GM12875 (cell line): ENCODE results near the gene FPGT.
"Not testable (repeated sequence)": the region's sequence is repeated elsewhere in the genome, so short reads cannot be mapped to it uniquely, and the experiment has no call there.

Source experiments
- H3K4me3 ChIP-seq: one replicate; pipeline ENCODE4 v1.5.1; 2011; ENCODE audit warnings: low read depth, low read length, control low read depth
- CTCF ChIP-seq: IDR thresholded peaks from 2 replicates; pipeline ENCODE4 v1.5.1; 2011; ENCODE audit warnings: low read depth, mild to moderate bottlenecking, control low read depth, inconsistent platforms, low read length, moderate library complexity, borderline replicate concordance; ENCODE audit not compliant: insufficient read depth

The FPGT gene

DNA sequence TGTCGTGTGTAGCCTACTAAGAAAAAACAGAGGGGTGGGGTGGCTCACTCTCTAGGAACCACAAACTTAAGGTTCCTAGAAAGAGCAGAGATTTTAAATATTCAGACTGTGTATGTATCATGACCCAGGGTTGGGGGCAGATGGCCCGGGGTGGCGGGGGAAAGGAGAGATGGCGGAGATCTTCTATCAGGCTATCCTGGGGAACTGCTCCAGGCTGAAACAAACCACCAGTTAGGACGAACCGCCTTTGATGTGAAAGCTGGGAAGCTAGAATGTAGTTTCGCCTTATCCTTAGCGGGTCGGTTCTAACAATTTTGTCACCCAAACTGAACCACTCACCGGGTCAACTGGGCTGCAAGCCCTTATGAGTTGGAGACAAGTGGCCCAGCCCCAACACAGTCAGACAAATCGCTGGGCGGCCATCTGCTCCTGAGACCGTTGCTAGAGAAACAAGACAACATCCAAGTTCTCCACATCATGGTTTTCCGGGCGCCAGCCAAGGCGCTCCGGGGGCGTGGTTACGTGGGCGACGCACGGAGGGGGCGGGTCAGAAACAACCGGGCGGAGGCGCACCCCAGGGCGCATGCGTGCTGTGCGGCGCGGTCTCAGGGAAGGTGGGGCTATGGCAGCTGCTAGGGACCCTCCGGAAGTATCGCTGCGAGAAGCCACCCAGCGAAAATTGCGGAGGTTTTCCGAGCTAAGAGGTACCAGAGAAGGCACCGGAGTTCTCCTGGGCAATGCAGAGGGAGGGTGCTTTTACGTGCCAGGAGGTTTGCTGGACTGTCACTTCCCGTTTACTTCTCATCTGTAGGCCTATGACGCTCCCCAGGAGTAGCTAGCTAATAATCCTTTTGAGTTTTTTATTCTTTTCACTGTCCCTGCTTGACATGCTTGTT is at the start of gene FPGT, which contains the start of gene LRRIQ3:
FPGT (plus strand) TSS at position 586 of the 896 bp plus-strand sequence; CDS start at position 623, 37 bp downstream.
LRRIQ3 (minus strand) TSS at position 520 of the 896 bp plus-strand sequence. CDS start 14,492 bp downstream, outside the sequence.
- no peak for TF ChIP-seq CTCF
- peak within 1 kb of the TSS; percentile 70 for H3K4me3 ChIP-seq

DNA sequence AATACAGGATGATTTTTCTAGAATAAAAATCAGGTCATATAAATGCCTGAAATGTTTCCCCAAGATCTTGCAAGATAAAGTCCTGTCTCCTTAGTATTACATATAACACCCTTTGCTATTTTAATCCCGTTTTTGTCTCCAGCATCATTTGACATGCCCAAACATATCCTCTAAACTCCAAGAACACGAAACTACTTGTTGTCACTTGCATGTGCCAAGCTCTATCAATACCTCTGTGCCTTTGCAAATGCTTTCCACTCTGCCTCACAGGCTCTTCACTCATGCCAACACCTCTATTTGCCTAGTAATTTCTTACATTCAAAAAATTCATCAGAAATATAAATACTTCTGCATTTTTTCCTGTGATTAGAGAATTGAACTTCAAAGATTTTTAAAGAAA is 38.0 kb upstream of the FPGT start:
- H3K4me3 ChIP-seq, result no peak overlapping the region
- TF ChIP-seq CTCF, result no peak

DNA sequence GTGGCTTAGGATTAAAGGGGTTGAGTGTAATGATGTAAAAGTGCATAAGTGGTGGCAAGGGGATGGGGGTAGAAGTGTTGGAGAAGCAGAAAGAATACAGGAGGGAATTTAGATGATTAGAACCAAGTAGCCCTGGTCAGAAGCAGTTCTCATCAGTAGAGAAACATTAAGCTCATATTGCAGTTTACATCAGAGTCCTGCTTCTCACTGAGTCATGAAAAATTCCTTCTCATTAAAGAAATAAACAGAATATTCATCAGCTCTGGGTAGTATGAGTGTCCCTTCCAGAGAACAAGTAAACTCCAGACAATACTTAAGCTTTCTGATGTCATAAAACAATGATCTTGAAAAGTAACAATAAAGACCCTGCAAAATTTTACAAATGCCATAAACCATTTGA is 36.5 kb upstream of the FPGT start:
- H3K4me3 ChIP-seq, result no peak overlapping the region
- TF ChIP-seq CTCF, result no peak

DNA sequence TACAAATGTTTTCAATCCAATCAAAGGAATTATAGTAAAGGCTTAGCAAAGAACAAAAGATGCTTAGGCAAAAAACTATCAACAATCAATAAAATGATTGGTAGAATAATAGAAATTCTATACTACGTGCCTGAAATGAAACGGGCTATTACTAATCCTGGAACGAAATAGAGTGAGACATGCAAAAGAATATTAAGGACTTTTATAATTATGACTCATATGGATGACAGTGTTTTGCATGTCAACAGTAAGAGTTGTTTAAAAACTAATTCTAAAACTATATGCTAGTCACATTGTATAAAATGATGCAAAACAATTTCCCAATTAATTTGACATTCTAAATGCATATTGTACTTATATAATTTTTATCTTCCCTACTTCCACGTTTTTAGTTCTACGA is 35.7 kb upstream of the FPGT start:
- TF ChIP-seq CTCF, result no peak

DNA sequence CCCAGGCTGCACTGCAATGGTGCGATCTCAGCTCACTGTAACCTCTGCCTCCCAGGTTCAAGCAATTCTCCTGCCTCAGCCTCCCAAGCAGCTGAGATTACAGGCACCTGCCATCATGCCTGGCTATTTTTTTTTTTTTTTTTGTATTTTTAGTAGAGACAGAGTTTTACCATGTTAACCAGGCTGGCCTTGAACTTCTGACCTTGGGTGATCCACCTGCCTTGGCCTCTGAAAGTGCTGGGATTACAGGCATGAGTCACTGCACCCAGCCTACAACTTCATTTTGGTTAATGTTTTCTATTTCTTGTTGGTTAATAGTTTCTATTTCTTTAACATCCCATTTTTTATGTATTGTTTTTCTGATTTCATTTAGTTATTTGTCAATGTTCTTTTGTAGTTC is 23.6 kb upstream of the FPGT start:
- H3K4me3 ChIP-seq, result not testable (repeated sequence)

More for the DNA sequence above, 35.7 kb upstream of the FPGT start:
- no peak overlapping the region for H3K4me3 ChIP-seq

DNA sequence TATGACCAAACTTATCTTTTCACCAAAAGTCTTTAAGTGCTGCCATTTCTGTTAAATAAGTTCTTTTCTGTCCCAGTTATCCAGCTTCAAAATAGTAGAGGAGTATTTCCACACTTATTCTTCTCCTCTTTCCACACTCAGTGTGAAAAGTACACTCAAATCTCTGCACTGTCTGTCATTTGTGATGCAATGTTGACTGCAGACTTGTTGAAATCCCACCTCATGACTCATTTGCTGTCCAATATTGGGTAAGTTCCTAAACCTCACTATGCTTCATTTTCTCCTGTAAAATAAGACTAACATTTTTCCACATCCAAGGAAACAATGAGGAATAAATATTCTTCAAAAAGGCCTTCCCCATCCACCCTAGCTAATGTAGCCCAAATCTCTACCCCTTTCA is 17.6 kb upstream of the FPGT start:
- no peak for TF ChIP-seq CTCF

GRCh38 chr1:74193908-74194307 is 4.1 kb upstream of the FPGT start:
- TF ChIP-seq CTCF, result no peak

More for the DNA sequence above, 17.6 kb upstream of the FPGT start:
- H3K4me3 ChIP-seq, result no peak overlapping the region

GRCh38 chr1:74195339-74195738 is 2.7 kb upstream of the FPGT start:
- H3K4me3 ChIP-seq, result no peak overlapping the region
- TF ChIP-seq CTCF, result no peak

More at GRCh38 chr1:74193908-74194307, 4.1 kb upstream of the FPGT start:
- no peak overlapping the region for H3K4me3 ChIP-seq
